GM23248 (cell line): ENCODE measurements around the gene RHOB.

ENCODE experiments used
- EZH2 ChIP-seq: fragments of 200-600 bp; sonication (generic); IDR thresholded peaks from 2 replicates; pipeline ENCODE4 v1.6.1; 2018; ENCODE audit warnings: antibody characterized with exemption, mild to moderate bottlenecking; ENCODE audit not compliant: insufficient read depth, poor library complexity, severe bottlenecking
- EZH2phosphoT487 ChIP-seq: fragments of 200-600 bp; sonication (generic); IDR thresholded peaks from 2 replicates; pipeline ENCODE4 v1.6.1; 2018; ENCODE audit warnings: antibody characterized with exemption, moderate library complexity, mild to moderate bottlenecking, low read depth; ENCODE audit not compliant: insufficient read depth

DNA sequence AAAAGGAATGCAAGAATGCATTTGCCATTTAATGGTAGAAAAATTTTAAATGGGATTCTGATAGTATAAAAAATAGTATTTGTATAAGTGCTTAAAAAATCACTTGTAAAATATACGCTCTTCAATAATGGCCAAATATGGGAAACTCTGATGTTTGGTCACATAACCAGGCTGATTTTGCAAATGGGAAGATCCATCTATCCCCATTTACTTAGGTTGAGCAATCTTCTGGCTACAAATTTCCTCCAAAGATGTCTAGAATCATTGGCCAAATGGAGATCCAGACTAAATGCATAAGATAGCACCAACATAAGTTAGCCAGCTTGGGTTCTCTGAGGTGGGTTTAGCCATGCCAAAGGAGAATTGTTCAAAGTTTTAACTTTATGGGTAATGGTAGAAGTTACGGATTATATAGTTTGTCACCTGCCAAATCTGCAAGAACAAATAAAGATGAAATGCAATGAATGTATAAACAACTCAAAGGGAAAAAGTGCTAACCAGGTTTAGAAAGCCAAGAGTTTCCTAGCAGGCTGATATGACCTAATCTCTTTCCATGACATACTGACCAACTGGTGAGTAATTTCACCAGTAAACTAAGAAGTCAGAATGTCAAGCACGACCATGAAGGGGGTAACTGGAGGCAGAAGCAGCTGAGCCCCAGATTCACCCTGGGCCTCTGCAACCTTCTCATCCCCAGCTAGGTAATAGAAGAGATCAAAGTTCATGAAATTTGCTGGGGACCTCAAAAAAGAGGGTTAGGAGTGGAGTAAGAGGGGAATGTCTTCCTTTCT is 10.0 kb downstream of the RHOB start:
- TF ChIP-seq EZH2phosphoT487 (no peak), EZH2 (no peak)
